NCI-H82 treated with DMSO at 0.1 percent for 48 hours (cell line): ENCODE measurements around the gene LRPAP1.

Experiments
- DNase-seq: peaks from one replicate; lab custom pipeline; 2025; ENCODE audit not compliant: unreplicated experiment; lab: John Stamatoyannopoulos, UW

LRPAP1 gene

GRCh38 chr4:3475041-3475712 is 57.0 kb downstream of the LRPAP1 start:
- no peak for DNase-seq

GRCh38 chr4:3473996-3474765 is 58.0 kb downstream of the LRPAP1 start:
- no peak for DNase-seq

DNA sequence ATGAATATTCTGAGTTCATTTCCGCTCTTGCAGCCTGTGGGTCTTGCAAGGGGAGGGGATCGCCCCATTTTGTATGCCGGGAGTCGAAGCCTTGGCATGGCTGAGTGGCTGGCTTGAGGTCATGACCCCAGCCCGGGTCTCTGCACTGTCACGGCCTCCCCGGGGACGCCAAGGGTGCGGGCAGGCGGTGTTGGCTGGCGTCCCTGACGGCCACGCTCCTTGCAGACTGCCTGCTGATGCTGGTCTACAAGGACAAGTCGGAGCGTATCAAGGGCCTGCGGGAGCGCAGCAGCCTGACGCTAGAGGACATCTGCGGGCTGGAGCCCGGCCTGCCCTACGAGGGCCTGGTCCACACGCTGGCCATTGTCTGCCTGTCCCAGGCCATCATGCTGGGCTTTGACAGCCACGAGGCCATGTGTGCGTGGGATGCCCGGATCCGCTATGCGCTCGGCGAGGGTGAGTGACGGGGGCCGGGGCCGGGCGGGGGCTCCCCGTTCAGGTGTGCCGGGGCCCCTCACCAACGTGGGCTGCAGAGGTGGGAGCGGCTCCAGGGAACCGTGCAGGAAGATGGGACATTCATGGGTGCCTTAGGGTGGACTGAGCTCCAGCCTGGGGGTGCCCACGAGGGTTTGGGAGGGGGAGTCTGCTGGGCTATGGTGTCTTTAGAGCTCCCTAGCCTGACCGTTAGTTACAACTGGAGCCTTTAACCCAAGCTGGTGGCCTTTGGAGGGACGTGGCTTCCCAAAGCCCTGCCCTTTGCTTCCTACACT is 58.9 kb downstream of the LRPAP1 start:
- DNase-seq, result no peak

GRCh38 chr4:3472411-3473141 is 59.6 kb downstream of the LRPAP1 start:
- no peak for DNase-seq

GRCh38 chr4:3471886-3472285 is 60.3 kb downstream of the LRPAP1 start:
- DNase-seq, result no peak

DNA sequence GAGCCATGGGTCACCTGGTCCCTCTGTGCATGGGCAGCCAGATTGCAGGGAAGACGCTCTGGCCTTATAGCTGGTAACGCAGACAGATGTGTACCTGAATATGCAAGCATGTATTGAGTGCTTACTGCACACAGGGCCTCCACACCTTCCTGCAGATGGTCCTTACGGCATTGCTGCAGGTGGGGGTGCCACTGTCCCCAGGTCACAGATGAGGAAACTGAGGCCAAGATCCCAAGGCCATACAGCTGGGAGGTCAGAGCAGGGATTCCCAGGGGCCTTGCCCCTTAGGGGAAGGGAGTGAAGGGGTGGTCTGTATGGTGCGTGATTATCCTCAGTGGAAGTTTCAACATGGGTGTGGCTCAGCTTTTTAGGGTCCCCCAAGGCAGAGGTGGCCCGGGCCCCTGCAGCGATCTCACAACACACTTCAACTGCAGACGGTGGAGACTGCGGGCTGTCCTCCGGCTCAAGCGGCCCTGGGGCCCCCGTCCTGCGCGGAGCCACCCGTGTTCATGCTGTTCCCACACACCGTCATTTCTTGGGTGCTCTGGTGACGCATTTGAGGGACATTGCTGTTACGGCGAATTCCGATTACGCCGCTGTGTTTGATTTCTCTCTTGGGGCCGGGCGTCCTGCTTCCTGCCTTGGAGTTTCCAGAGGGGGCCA is 61.0 kb downstream of the LRPAP1 start:
- DNase-seq, result no peak

GRCh38 chr4:3470244-3471097 is 61.8 kb downstream of the LRPAP1 start:
- no peak for DNase-seq

GRCh38 chr4:3469386-3470243 is 62.6 kb downstream of the LRPAP1 start:
- DNase-seq, result no peak

DNA sequence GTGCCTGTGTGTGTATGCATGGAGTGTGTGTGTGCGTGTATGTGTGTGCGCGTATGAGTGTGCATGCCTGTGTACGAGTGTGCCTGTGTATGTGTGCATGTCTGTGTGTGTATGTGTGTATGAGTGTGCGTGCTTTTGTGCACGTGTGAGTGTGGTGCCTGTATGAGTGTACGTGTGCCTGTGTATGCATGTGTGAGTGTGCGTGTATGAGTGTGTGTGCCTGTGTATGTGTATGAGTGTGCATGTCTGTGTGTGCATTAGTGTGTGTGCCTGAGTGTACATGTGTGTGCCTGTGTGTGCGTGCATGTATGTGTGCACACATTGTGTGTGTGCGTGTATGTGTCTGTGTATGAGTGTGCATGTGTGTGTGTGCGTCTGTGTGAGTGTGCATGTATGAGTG is 63.4 kb downstream of the LRPAP1 start:
- no peak for DNase-seq

- DNase-seq, result no peak
Measured at GRCh38 chr4:3468154-3468553, 64.1 kb downstream of the LRPAP1 start.

GRCh38 chr4:3467601-3468031 is 64.6 kb downstream of the LRPAP1 start:
- no peak for DNase-seq

DNA sequence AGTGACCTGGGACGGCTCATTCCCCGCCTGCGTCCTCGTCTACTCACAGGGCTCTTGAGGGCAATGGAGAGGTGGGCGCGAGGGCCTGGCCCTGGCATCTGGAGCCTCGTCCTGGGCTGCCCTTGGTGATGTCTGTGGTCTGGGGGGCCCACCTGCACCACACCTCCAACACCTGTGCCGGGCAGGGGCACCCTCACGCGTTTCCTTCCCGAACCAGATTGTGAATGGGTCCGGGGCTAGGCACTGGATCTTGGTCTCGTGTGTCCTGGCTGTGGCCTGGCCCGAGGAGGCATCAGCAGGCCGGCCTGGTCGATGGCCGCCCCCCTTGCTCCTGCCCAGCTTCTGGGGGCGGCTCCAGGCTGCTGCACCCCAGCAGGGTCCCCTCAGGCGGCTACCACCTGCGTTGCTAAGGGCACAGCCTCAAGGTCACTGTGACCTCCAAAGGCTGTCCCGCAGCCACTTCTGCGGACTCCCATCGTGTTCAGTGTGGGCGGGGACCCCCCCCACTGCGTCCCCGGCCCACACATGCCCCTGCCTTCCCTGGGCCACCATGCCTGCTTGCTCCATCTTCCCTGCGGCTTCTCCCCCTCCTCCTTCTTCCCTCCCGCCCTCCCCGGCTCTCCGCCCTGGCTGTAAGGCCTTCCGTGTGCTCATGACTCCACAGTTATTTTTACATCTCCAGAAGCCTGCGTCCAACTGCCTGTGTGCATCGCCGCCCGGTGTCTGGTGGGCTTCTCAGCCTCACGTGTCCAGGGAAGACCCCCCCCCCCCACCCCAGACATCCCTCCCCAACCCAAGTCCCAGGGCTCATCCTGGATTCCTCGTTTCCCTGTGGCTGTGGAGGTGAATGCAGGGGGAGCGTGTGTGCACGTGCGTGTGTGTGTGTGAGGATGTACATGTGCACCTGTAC is 65.3 kb downstream of the LRPAP1 start:
- DNase-seq, result no peak

GRCh38 chr4:3465698-3466671 is 66.2 kb downstream of the LRPAP1 start:
- DNase-seq, result no peak

GRCh38 chr4:3464911-3465697 is 67.1 kb downstream of the LRPAP1 start:
- no peak for DNase-seq

DNA sequence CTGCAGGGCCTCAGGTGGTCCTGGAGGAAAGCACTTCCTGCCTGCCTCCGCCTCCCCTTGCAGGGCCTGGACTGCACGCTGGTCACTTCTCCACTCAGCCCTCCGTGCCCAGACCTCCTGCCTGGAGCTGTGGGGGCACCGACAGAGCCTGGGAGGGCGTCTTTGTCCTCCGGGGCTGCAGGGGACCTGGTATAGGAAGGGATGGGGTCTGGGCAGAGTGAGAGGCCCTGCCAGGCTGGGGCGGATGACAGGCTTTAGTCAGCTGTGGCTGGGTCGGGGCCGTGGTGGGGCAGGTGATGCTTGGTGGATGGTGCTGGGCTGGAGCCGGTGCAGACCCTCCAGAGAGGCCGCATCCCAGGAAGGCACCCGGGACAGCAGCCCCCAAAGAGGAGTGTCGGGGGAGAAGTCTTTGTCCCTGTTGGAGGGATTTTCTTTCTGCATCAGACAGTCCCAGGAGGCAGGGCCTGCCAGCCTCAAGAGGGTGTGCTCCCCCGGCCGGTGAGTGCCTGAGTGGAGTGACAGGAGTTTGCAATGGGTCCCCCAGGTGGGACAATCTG is 67.8 kb downstream of the LRPAP1 start:
- no peak for DNase-seq
